ENCODE data around the gene CCDC30. TPM values are rescaled to one million over a fixed set of nuclear protein-coding genes. Genes with fewer than 3 reads are reported as not detected.

Gene CCDC30
- total and polyA plus RNA-seq, 9 of the 15 experiments (the other 6 are each of a cell fraction or from before 2014, with no cell fraction given) = 0.05 to 0.91 (median 0.24) TPM

GRCh38 chr1:42684139-42684538 lies 221.1 kb downstream of the CCDC30 start (continued):
- TF ChIP-seq PRDM10 (IDR thresholded peaks at IDR 0.05; ENCODE audit: partially characterized antibody) (no peak), RFX7 (CRISPR knock-in tag; IDR thresholded peaks at IDR 0.05) (no peak), ZNF175 (CRISPR knock-in tag; IDR thresholded peaks at IDR 0.05; ENCODE audit: low read depth) (no peak), SMARCA5 (IDR thresholded peaks at IDR 0.05) (no peak), DIDO1 (tag; IDR thresholded peaks at IDR 0.05; ENCODE audit: low read depth) (no peak), E2F3 (CRISPR knock-in tag; IDR thresholded peaks at IDR 0.05) (no peak), SIRT6 (IDR thresholded peaks at IDR 0.05; ENCODE audit: low read depth, low read length) (peak; percentile 20), ZNF134 (CRISPR knock-in tag; conservative IDR thresholded peaks at IDR 0.05) (no peak), ATF6 (CRISPR knock-in tag; IDR thresholded peaks at IDR 0.05) (no peak), RBFOX2 (IDR thresholded peaks at IDR 0.05; ENCODE audit: low read depth, low read length) (0 out of 2 replicates have a peak, but pooled peaks have one; percentile 32), ETV5 (CRISPR knock-in tag; IDR thresholded peaks at IDR 0.05; ENCODE audit: low read depth) (0 out of 2 replicates have a peak, but pooled peaks have one; percentile 42), ELF4 (CRISPR knock-in tag; IDR thresholded peaks at IDR 0.05) (no peak), SNRNP70 (optimal IDR thresholded peaks at IDR 0.05; ENCODE audit: low read depth, low read length) (no peak), ZNF23 (CRISPR knock-in tag; IDR thresholded peaks at IDR 0.05) (no peak), ZNF449 (CRISPR knock-in tag; IDR thresholded peaks at IDR 0.05) (no peak), YY1 (IDR thresholded peaks at IDR 0.05; ENCODE audit: borderline replicate concordance in 1 of 3, control insufficient read depth in 1 of 3, extremely low read depth in 1 of 3, insufficient read depth in 3 of 3, insufficient read length in 1 of 3, insufficient replicate concordance in 2 of 3, low read depth in 1 of 3, low read length in 2 of 3) (peak; percentile 84 to 96 (median 85)), ZNF740 (CRISPR knock-in tag; IDR thresholded peaks at IDR 0.05) (no peak), ZNF740 (tag; IDR thresholded peaks at IDR 0.05) (no peak), ZNF589 (CRISPR knock-in tag; IDR thresholded peaks at IDR 0.05; ENCODE audit: low read depth) (no peak), ZBTB7A (IDR thresholded peaks at IDR 0.05; ENCODE audit: borderline replicate concordance, control insufficient read depth, low read depth, low read length) (no peak), ZNF778 (CRISPR knock-in tag; IDR thresholded peaks at IDR 0.05) (no peak)
